ENCODE results near the gene SPEF2.
"Not testable (repeated sequence)": the region's sequence is repeated elsewhere in the genome, so short reads cannot be mapped to it uniquely, and the experiment has no call there.

Gene SPEF2

DNA sequence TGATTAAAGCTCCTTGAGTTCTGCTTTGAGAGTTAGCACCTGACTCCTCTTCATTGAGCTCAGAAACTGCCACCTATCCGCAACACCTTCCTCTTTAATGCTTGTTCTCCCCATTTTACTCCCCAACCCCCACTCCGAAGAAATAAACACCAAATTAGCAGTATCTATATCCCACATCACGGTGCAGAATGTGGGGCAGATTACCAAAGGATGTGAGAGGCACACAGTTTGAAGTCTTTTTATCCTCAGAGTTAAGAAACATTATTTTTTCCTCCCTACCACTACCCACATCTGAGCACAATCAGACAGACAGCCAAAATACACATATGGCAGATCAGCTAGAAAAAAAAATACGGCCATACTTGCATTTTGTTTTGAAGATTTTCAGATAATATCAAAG, 212.9 kb downstream of the SPEF2 start:
- Histone ChIP-seq H3K4me3 (ENCODE audit: low read depth in 1 of 2, low read length in 2 of 2) (no peak overlapping the region), H3K27ac (ENCODE audit: low read depth, low read length) (no peak overlapping the region), H3K9ac (ENCODE audit: low read depth in 1 of 2, low read length in 2 of 2) (no peak overlapping the region), H3K4me1 (ENCODE audit: control insufficient read depth in 1 of 2, insufficient read depth in 2 of 2, low read length in 2 of 2) (no peaks in the 10 kb centered on the region), H3K36me3 (ENCODE audit: control insufficient read depth in 1 of 2, insufficient read depth in 2 of 2, low read length in 2 of 2) (no peaks in the 10 kb centered on the region), H3K27me3 (ENCODE audit: control insufficient read depth in 1 of 2, insufficient read depth in 2 of 2, low read length in 2 of 2) (no peaks in the 10 kb centered on the region), H3K9me3 (ENCODE audit: control insufficient read depth in 1 of 2, low read length in 2 of 2) (no peaks in the 10 kb centered on the region)

DNA sequence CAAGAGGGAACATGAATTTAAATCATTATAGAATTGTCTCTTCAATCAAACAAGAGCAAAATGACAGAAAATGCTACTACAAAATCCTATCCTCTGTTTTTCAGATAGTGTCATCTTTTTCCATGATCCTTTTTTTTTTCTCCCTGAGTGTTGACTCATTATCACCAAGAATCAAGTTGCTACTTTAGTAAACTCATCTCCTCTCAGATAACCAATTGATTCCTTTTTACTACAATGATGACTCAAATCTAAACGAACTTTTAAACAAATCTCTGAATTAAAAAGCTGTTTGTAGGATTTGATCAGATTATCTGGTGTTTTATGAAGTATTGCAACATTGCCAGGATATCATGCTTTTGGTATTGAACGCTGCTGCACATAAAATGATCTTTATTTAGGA, 215.1 kb downstream of the SPEF2 start:
- Histone ChIP-seq H3K9me3 (ENCODE audit: control insufficient read depth in 1 of 2, low read length in 2 of 2) (no peaks in the 10 kb centered on the region), H3K4me1 (ENCODE audit: control insufficient read depth in 1 of 2, insufficient read depth in 2 of 2, low read length in 2 of 2) (no peaks in the 10 kb centered on the region), H3K27ac (ENCODE audit: low read depth, low read length) (no peak overlapping the region), H3K9ac (ENCODE audit: low read depth in 1 of 2, low read length in 2 of 2) (no peak overlapping the region), H3K4me3 (ENCODE audit: low read depth in 1 of 2, low read length in 2 of 2) (no peak overlapping the region), H3K36me3 (ENCODE audit: control insufficient read depth in 1 of 2, insufficient read depth in 2 of 2, low read length in 2 of 2) (no peaks in the 10 kb centered on the region), H3K27me3 (ENCODE audit: control insufficient read depth in 1 of 2, insufficient read depth in 2 of 2, low read length in 2 of 2) (no peaks in the 10 kb centered on the region)

DNA sequence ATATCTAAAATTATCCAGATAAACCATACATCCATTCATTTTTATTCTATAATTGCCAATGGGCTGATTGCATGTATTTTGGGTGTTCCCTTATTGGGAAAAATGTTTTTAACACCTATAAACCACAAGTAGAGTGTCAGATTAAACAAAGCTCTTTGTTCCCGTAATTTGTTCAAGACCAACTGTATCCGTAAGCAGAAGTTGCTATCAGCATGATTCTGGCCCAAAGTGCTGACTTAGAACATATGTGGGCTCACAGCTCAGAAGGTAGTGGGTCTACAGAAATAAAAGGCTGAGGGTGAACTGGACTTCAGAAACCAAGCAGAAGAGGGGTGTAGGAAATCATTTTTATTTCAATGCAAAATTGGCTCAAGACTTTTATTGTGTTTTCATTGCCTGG, 215.6 kb downstream of the SPEF2 start:
- Histone ChIP-seq H3K4me1 (ENCODE audit: control insufficient read depth in 1 of 2, insufficient read depth in 2 of 2, low read length in 2 of 2) (no peaks in the 10 kb centered on the region), H3K27ac (ENCODE audit: low read depth, low read length) (no peak overlapping the region), H3K36me3 (ENCODE audit: control insufficient read depth in 1 of 2, insufficient read depth in 2 of 2, low read length in 2 of 2) (no peaks in the 10 kb centered on the region), H3K9ac (ENCODE audit: low read depth in 1 of 2, low read length in 2 of 2) (no peak overlapping the region), H3K4me3 (ENCODE audit: low read depth in 1 of 2, low read length in 2 of 2) (no peak overlapping the region), H3K9me3 (ENCODE audit: control insufficient read depth in 1 of 2, low read length in 2 of 2) (no peaks in the 10 kb centered on the region), H3K27me3 (ENCODE audit: control insufficient read depth in 1 of 2, insufficient read depth in 2 of 2, low read length in 2 of 2) (no peaks in the 10 kb centered on the region)

DNA sequence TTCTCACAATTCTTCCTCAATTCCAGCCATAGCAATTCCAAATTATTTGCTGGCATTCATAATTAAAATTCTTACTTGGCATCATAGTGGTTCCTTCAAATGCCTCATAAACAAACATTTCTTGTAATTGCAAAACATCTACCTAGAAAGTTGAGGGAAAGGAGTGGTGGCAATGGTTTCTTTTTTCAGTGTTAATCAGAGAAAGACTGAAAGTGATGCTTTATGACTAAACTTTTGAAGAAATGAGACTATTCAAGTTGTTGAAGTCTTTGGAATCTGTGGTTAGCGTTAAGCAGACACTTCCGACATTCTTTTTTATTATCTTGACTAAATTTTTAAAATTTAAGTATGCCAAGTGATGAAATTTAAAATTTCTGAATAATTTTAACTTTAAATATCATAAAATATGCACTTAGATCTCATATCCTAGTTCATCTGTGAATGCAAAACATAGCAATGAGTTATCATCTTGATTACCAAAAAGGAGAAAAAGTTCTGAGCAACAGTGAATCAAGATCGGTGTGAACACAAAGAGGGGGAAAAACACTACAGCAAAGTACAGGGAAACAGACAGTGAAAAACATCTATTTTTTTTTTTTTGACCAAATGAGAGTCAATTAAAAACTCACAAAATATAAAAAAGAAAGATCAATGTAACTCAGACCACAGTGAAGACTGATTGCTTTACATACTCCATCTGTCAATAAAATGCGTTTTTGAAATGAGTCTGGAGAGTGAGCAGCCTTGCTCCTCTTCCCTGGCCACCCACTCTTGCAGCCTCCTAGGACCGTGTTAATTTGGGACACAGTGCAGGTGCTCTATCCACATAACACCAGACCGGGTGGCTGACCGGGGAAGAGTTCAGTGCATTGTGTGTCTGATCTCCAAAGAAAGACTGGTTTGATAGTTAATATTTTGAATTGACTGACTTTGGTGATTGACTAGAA, 218.4 kb downstream of the SPEF2 start:
- Histone ChIP-seq H3K36me3 (ENCODE audit: control insufficient read depth in 1 of 2, insufficient read depth in 2 of 2, low read length in 2 of 2) (no peaks in the 10 kb centered on the region), H3K4me1 (ENCODE audit: control insufficient read depth in 1 of 2, insufficient read depth in 2 of 2, low read length in 2 of 2) (no peaks in the 10 kb centered on the region), H3K9me3 (ENCODE audit: control insufficient read depth in 1 of 2, low read length in 2 of 2) (no peaks in the 10 kb centered on the region), H3K4me3 (ENCODE audit: low read depth in 1 of 2, low read length in 2 of 2) (no peak overlapping the region), H3K27ac (ENCODE audit: low read depth, low read length) (no peak overlapping the region), H3K9ac (ENCODE audit: low read depth in 1 of 2, low read length in 2 of 2) (no peak overlapping the region), H3K27me3 (ENCODE audit: control insufficient read depth in 1 of 2, insufficient read depth in 2 of 2, low read length in 2 of 2) (no peaks in the 10 kb centered on the region)

DNA sequence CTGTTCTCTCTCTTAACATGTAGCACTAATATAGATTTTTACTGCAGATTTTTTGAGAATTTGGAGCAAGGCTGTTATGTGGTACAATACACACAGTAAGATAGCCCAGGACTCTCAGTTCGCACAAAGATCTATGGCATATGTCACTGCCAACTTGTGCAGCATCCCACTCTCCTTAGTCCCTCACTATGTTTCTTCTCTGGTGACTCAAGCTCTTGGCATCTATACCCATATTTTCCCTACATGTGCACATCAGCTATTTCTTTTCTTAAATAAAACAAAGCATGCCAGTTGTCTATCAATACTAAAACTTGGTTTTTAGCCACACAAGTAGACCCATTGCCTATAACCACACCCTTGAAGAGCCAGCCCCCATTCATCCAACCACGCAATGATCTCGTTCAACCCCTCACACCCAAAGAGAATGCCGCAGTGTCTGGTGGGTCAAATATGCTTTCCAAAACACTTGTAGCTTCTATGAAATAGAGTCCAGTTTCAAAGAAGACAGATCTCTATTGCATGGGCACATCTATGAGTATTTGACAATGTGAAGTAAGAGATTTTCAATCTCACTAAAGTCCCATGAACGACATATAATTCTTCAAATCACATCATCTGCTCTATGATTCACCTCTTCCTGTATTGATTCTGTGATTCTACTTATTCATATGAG, 220.8 kb downstream of the SPEF2 start:
- H3K27ac ChIP-seq (ENCODE audit: low read depth, low read length), result no peak overlapping the region
- H3K9me3 ChIP-seq (ENCODE audit: control insufficient read depth in 1 of 2, low read length in 2 of 2), result no peaks in the 10 kb centered on the region
- H3K9ac ChIP-seq (ENCODE audit: low read depth in 1 of 2, low read length in 2 of 2), result no peak overlapping the region
- no peaks in the 10 kb centered on the region for H3K4me1 ChIP-seq (ENCODE audit: control insufficient read depth in 1 of 2, insufficient read depth in 2 of 2, low read length in 2 of 2)
- no peak overlapping the region for H3K4me3 ChIP-seq (ENCODE audit: low read depth in 1 of 2, low read length in 2 of 2)
- no peaks in the 10 kb centered on the region for H3K36me3 ChIP-seq (ENCODE audit: control insufficient read depth in 1 of 2, insufficient read depth in 2 of 2, low read length in 2 of 2)
- no peaks in the 10 kb centered on the region for H3K27me3 ChIP-seq (ENCODE audit: control insufficient read depth in 1 of 2, insufficient read depth in 2 of 2, low read length in 2 of 2)

DNA sequence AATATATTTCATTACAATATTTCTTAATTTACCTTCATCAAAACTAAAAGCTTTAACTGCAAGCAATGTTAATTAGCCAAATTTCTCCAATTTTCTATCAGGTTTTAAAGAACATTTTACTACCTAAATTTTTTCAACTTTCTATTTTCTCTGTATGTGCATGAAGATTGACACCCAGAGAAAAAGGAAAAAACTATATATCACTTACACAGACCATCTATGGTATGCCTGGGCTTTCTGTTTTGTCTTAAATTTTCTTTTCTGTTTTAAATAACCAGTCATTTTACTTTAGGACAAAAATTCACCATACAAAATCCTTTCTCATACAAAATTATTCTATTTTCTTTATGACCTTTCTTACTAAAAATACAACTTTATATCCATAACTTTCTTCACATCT, 225.2 kb downstream of the SPEF2 start:
- Histone ChIP-seq H3K4me3 (ENCODE audit: low read depth in 1 of 2, low read length in 2 of 2) (no peak overlapping the region), H3K27ac (ENCODE audit: low read depth, low read length) (no peak overlapping the region), H3K4me1 (ENCODE audit: control insufficient read depth in 1 of 2, insufficient read depth in 2 of 2, low read length in 2 of 2) (no peaks in the 10 kb centered on the region), H3K27me3 (ENCODE audit: control insufficient read depth in 1 of 2, insufficient read depth in 2 of 2, low read length in 2 of 2) (no peaks in the 10 kb centered on the region), H3K9me3 (ENCODE audit: control insufficient read depth in 1 of 2, low read length in 2 of 2) (peaks cover 5 to 7% of the 10 kb centered on the region in 2 donors), H3K36me3 (ENCODE audit: control insufficient read depth in 1 of 2, insufficient read depth in 2 of 2, low read length in 2 of 2) (no peaks in the 10 kb centered on the region), H3K9ac (ENCODE audit: low read depth in 1 of 2, low read length in 2 of 2) (no peak overlapping the region)

DNA sequence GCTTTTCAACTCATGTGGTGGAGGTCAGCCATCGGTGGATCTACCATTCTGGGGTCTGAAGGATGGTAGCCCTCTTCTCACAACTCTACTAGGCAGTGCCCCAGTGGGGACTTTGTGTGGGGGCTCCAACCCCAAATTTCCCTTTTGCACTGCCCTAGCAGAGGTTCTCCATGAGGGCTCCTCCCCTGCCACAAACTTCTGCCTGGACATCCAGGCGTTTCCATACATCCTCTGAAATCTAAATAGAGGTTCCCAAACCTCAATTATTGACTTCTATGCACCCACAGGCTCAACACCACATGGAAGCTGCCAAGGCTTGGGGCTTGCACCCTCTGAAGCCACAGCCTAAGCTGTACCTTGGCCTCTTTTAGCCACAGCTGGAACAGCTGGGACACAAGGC, 227.8 kb downstream of the SPEF2 start:
- not testable (repeated sequence) for H3K27me3 ChIP-seq (ENCODE audit: control insufficient read depth in 1 of 2, insufficient read depth in 2 of 2, low read length in 2 of 2); H3K9me3 ChIP-seq (ENCODE audit: control insufficient read depth in 1 of 2, low read length in 2 of 2); H3K4me3 ChIP-seq (ENCODE audit: low read depth in 1 of 2, low read length in 2 of 2); H3K36me3 ChIP-seq (ENCODE audit: control insufficient read depth in 1 of 2, insufficient read depth in 2 of 2, low read length in 2 of 2); H3K4me1 ChIP-seq (ENCODE audit: control insufficient read depth in 1 of 2, insufficient read depth in 2 of 2, low read length in 2 of 2); H3K9ac ChIP-seq (ENCODE audit: low read depth in 1 of 2, low read length in 2 of 2); H3K27ac ChIP-seq (ENCODE audit: low read depth, low read length)

DNA sequence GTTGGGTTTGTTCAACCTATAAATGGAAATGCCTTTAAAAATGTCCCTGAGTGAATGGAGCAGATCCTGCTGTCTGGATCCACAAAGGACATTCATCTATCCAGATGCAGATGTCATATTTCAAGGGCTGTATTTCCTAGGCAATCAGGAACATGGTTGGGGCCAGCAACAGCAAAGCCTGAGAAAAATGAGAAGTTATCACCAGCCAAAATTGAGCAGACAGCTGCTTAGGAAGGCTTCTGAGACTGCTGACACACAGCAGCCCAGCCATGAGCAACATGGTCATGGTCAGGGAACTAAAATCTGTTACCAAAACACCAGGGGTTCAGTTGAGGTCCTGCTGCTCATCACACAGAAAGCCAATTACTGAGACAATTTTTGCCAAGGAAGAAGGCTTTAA, 229.8 kb downstream of the SPEF2 start:
- no peaks in the 10 kb centered on the region for H3K27me3 ChIP-seq (ENCODE audit: control insufficient read depth in 1 of 2, insufficient read depth in 2 of 2, low read length in 2 of 2)
- H3K4me3 ChIP-seq (ENCODE audit: low read depth in 1 of 2, low read length in 2 of 2), result no peak overlapping the region
- H3K27ac ChIP-seq (ENCODE audit: low read depth, low read length), result no peak overlapping the region
- H3K9ac ChIP-seq (ENCODE audit: low read depth in 1 of 2, low read length in 2 of 2), result no peak overlapping the region
- H3K9me3 ChIP-seq (ENCODE audit: control insufficient read depth in 1 of 2, low read length in 2 of 2), result peaks cover 5 to 7% of the 10 kb centered on the region in 2 donors
- H3K36me3 ChIP-seq (ENCODE audit: control insufficient read depth in 1 of 2, insufficient read depth in 2 of 2, low read length in 2 of 2), result no peaks in the 10 kb centered on the region
- peaks cover 3 to 4% of the 10 kb centered on the region in 2 donors for H3K4me1 ChIP-seq (ENCODE audit: control insufficient read depth in 1 of 2, insufficient read depth in 2 of 2, low read length in 2 of 2)

DNA sequence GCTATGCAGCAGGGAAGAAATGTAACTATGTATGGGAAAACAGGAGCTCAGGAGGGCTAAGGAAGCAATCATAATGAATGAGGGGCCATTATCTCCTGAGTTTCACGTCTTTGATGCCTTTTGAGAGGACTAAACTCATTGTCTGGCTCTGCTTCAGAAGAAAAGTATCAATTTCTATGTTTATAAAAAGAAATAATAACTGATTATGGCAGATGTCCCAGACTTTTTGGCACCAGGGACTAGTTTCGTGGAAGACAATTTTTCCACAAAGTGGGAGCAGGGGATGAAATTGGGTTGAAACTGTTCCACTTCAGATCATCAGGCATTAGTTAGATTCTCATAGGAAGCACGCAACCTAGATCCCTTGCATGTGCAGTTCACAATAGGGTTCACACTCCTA, 230.3 kb downstream of the SPEF2 start:
- no peak overlapping the region for H3K9ac ChIP-seq (ENCODE audit: low read depth in 1 of 2, low read length in 2 of 2)
- H3K4me1 ChIP-seq (ENCODE audit: control insufficient read depth in 1 of 2, insufficient read depth in 2 of 2, low read length in 2 of 2), result peaks cover 3 to 4% of the 10 kb centered on the region in 2 donors
- no peaks in the 10 kb centered on the region for H3K36me3 ChIP-seq (ENCODE audit: control insufficient read depth in 1 of 2, insufficient read depth in 2 of 2, low read length in 2 of 2)
- peaks cover 5 to 7% of the 10 kb centered on the region in 2 donors for H3K9me3 ChIP-seq (ENCODE audit: control insufficient read depth in 1 of 2, low read length in 2 of 2)
- H3K27ac ChIP-seq (ENCODE audit: low read depth, low read length), result no peak overlapping the region
- H3K4me3 ChIP-seq (ENCODE audit: low read depth in 1 of 2, low read length in 2 of 2), result no peak overlapping the region
- no peaks in the 10 kb centered on the region for H3K27me3 ChIP-seq (ENCODE audit: control insufficient read depth in 1 of 2, insufficient read depth in 2 of 2, low read length in 2 of 2)

DNA sequence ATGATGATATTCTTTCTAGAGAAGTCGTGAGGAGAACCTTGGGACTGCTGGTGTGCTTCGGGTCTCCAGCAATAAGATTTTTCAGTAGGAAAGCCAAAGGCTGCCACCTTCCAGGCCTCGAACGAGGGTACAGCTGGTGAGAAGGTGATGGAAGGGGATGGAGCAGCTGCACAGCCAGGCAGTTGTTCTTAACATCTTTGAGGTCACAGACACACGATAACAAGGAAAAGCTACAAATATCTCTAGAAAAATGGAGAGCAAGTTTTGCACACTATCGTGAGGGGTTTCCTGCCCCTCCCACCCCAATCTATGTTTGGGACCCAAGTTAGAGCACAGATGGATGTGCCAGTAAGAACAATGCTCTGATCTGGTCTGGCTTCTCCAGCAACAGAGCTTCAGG, 232.2 kb downstream of the SPEF2 start:
- no peak overlapping the region for H3K4me3 ChIP-seq (ENCODE audit: low read depth in 1 of 2, low read length in 2 of 2)
- peaks cover 5 to 7% of the 10 kb centered on the region in 2 donors for H3K9me3 ChIP-seq (ENCODE audit: control insufficient read depth in 1 of 2, low read length in 2 of 2)
- H3K27ac ChIP-seq (ENCODE audit: low read depth, low read length), result no peak overlapping the region
- peaks cover 3 to 4% of the 10 kb centered on the region in 2 donors for H3K4me1 ChIP-seq (ENCODE audit: control insufficient read depth in 1 of 2, insufficient read depth in 2 of 2, low read length in 2 of 2)
- no peaks in the 10 kb centered on the region for H3K27me3 ChIP-seq (ENCODE audit: control insufficient read depth in 1 of 2, insufficient read depth in 2 of 2, low read length in 2 of 2)
- H3K9ac ChIP-seq (ENCODE audit: low read depth in 1 of 2, low read length in 2 of 2), result no peak overlapping the region
- H3K36me3 ChIP-seq (ENCODE audit: control insufficient read depth in 1 of 2, insufficient read depth in 2 of 2, low read length in 2 of 2), result no peaks in the 10 kb centered on the region

All from duodenal mucosa (tissue), 2 donors.